Nephron progenitor cell (in vitro differentiated cells): Measurements from ENCODE around the gene ANGPTL4.

Experiments
- DNase-seq: peaks from one replicate; pipeline ENCODE4 v3.0.0; 2021
- H3K27ac Mint-ChIP-seq: 2 replicates; pipeline ENCODE4 v1.8.0; 2021; ENCODE audit warnings: mild to moderate bottlenecking, moderate library complexity, mixed read lengths
- H3K27me3 Mint-ChIP-seq: 2 replicates; pipeline ENCODE4 v1.8.0; 2021; ENCODE audit warnings: mild to moderate bottlenecking, low read depth, mixed read lengths; ENCODE audit not compliant: poor library complexity
- H3K36me3 Mint-ChIP-seq: 2 replicates; pipeline ENCODE4 v1.8.0; 2021; ENCODE audit warnings: low read depth, mixed read lengths
- H3K4me1 Mint-ChIP-seq: 2 replicates; pipeline ENCODE4 v1.8.0; 2021; ENCODE audit warnings: mixed read lengths
- H3K4me3 Mint-ChIP-seq: 2 replicates; pipeline ENCODE4 v1.8.0; 2021; ENCODE audit warnings: mild to moderate bottlenecking, moderate library complexity, mixed read lengths
- H3K9me3 Mint-ChIP-seq: 2 replicates; pipeline ENCODE4 v1.8.0; 2021; ENCODE audit warnings: mild to moderate bottlenecking, moderate library complexity, mixed read lengths
- CTCF ChIP-seq: fragments of 200-600 bp; sonication (generic); IDR thresholded peaks from 2 replicates; pipeline ENCODE4 v1.5.0; 2021; ENCODE audit warnings: antibody characterized with exemption

The ANGPTL4 gene

GRCh38 chr19:8358948-8359347 is 5.0 kb upstream of the ANGPTL4 start:
- H3K4me1 Mint-ChIP-seq = peaks cover 24% of the 10 kb centered on the region
- DNase-seq = no peak
- no peak overlapping the region for H3K27ac Mint-ChIP-seq
- peaks cover 22% of the 10 kb centered on the region for H3K27me3 Mint-ChIP-seq
- H3K4me3 Mint-ChIP-seq = no peak overlapping the region
- TF ChIP-seq CTCF = no peak
- peaks cover 4% of the 10 kb centered on the region for H3K36me3 Mint-ChIP-seq
- peaks cover 12% of the 10 kb centered on the region for H3K9me3 Mint-ChIP-seq

GRCh38 chr19:8360196-8360595 is 3.8 kb upstream of the ANGPTL4 start:
- TF ChIP-seq CTCF = no peak
- Mint-ChIP-seq H3K27me3 (peaks cover 30% of the 10 kb centered on the region), H3K9me3 (peaks cover 12% of the 10 kb centered on the region), H3K4me1 (peaks cover 24% of the 10 kb centered on the region), H3K27ac (no peak overlapping the region), H3K4me3 (no peak overlapping the region), H3K36me3 (peaks cover 4% of the 10 kb centered on the region)
- no peak for DNase-seq

- DNase-seq = no peak
- TF ChIP-seq CTCF = no peak
- Mint-ChIP-seq H3K9me3 (peaks cover 4% of the 10 kb centered on the region), H3K4me1 (peaks cover 30% of the 10 kb centered on the region), H3K27ac (no peak overlapping the region), H3K4me3 (peak overlapping the region; percentile 5), H3K27me3 (peaks cover 45% of the 10 kb centered on the region), H3K36me3 (peaks cover 5% of the 10 kb centered on the region)
Observed at GRCh38 chr19:8361921-8362793, 1.8 kb upstream of the ANGPTL4 start.

- Mint-ChIP-seq H3K27me3 (peaks cover 46% of the 10 kb centered on the region), H3K27ac (no peak overlapping the region), H3K4me1 (peaks cover 49% of the 10 kb centered on the region), H3K4me3 (peak overlapping the region; percentile 49), H3K9me3 (peaks cover 4% of the 10 kb centered on the region), H3K36me3 (peaks cover 15% of the 10 kb centered on the region)
- no peak for DNase-seq
- TF ChIP-seq CTCF = no peak
Observed at GRCh38 chr19:8366121-8366581, 2.2 kb downstream of the ANGPTL4 start.

- H3K36me3 Mint-ChIP-seq = peaks cover 15% of the 10 kb centered on the region
- H3K9me3 Mint-ChIP-seq = peaks cover 4% of the 10 kb centered on the region
- peaks cover 49% of the 10 kb centered on the region for H3K4me1 Mint-ChIP-seq
- H3K4me3 Mint-ChIP-seq = no peak overlapping the region
- H3K27ac Mint-ChIP-seq = no peak overlapping the region
- no peak for TF ChIP-seq CTCF
- H3K27me3 Mint-ChIP-seq = peaks cover 42% of the 10 kb centered on the region
- no peak for DNase-seq
Observed at GRCh38 chr19:8366961-8367326, 3.0 kb downstream of the ANGPTL4 start.
